HG03175 (cell line): ENCODE results near the gene KRT6C.

Experiments used
- ATAC-seq: cut with Tn5 transposase; IDR thresholded peaks from one replicate; pipeline ENCODE4 v1.9.1; 2021; ENCODE audit warnings: mild to moderate bottlenecking, moderate library complexity; ENCODE audit not compliant: unreplicated experiment

Gene KRT6C

GRCh38 chr12:52436000-52436827 lies 37.4 kb downstream of the KRT6C start:
- ATAC-seq: no peak

- no peak for ATAC-seq
These were observed 38.0 kb downstream of the KRT6C start for GRCh38 chr12:52435659-52435999.

- ATAC-seq: no peak
These were observed 38.7 kb downstream of the KRT6C start for GRCh38 chr12:52434760-52435530.

GRCh38 chr12:52434081-52434733 lies 39.4 kb downstream of the KRT6C start, which contains the start of gene KRT75:
Gene KRT75, minus strand, starts transcription at chr12:52434371. Its CDS starts 67 bp downstream, at chr12:52434304.
- no peak for ATAC-seq

GRCh38 chr12:52433501-52434080 lies 40.0 kb downstream of the KRT6C start:
- no peak for ATAC-seq

GRCh38 chr12:52432559-52433207 lies 40.9 kb downstream of the KRT6C start:
- no peak for ATAC-seq

- ATAC-seq: no peak
These were observed 45.5 kb downstream of the KRT6C start for GRCh38 chr12:52428121-52428520.

GRCh38 chr12:52427083-52427482 lies 46.5 kb downstream of the KRT6C start:
- ATAC-seq: no peak

- ATAC-seq: no peak
These were observed 47.6 kb downstream of the KRT6C start for GRCh38 chr12:52426034-52426433.

- ATAC-seq: no peak
These were observed 48.1 kb downstream of the KRT6C start for GRCh38 chr12:52425466-52425865.

- no peak for ATAC-seq
These were observed 49.7 kb downstream of the KRT6C start for GRCh38 chr12:52423661-52424500.

GRCh38 chr12:52423035-52423434 lies 50.6 kb downstream of the KRT6C start:
- no peak for ATAC-seq

GRCh38 chr12:52419656-52420055 lies 53.9 kb downstream of the KRT6C start:
- ATAC-seq: no peak

- ATAC-seq: no peak
These were observed 55.0 kb downstream of the KRT6C start for GRCh38 chr12:52418576-52419110.
